NOMO-1 treated with DMSO at 0.1 percent for 48 hours (cell line): Measurements from ENCODE around the gene SLC30A10.
"Not testable (repeated sequence)": the region's sequence is repeated elsewhere in the genome, so short reads cannot be mapped to it uniquely, and the experiment has no call there.

Source experiments
- DNase-seq: peaks from one replicate; lab custom pipeline; 2025; ENCODE audit not compliant: unreplicated experiment; lab: John Stamatoyannopoulos, UW

The SLC30A10 gene

DNA sequence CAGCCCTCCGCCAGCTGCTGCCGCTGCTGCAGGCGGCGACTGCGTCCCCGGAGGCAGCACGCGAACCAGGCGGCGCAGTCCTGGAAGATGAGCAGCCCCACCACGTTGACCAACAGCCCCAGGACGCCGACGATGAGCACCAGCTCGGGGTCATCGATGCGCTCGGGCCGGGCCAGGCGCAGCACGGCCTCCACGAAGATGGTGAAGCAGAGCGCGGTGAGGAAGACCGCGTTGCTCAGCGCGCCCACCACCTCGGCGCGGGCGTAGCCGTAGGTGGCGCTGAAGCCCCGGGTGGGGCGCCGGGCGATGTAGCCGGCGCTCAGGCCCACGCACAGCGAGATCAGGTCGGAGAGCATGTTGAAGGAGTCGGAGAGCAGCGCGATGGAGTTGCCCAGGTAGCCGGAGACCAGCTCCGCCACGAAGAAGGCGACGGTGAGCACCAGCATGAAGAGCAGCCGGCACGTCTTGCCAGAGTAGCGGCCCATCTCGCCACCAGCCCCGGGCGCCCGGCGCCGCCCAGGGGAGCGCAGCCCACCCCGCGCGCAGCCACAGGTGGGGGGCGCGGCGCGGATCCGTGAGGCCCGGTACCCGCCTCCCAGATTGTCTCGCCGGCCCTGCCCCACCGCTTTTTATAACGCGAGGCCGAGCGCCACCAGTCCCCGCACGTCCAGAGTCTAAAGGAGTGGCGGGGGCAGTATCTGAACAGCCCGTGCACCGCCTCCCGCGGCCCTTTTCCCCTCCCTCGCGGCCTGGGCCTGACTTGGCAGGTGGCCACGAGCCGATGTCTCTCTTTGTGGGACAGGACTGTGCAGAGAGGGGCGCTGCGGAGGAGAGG lies at the start of gene SLC30A10:
Gene SLC30A10, minus strand, starts transcription at position 602 of the 835 bp plus-strand sequence. Its CDS starts 117 bp downstream, at position 485.
- no peak for DNase-seq

GRCh38 chr1:219973213-219973612 lies 44.9 kb upstream of the SLC30A10 start:
- DNase-seq, result no peak

DNA sequence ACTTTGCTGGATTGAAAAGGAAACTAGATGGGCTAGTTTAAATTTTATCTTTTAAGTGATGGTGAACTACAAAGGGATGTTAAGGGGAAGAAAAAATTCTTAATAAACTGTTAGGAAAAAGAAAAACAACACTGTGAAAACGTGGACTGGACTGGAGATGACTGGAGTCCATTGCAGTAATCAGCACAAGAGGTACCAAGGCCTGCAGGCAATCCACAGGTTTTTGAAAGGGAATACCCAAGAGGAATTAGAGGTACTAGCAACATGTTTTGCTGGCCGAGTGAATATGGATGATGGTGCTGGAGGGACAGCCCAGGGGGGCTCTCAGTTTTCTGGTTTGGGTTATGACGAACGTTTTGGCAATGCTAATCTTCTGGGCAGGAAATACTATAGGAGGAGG lies 39.0 kb upstream of the SLC30A10 start:
- no peak for DNase-seq

DNA sequence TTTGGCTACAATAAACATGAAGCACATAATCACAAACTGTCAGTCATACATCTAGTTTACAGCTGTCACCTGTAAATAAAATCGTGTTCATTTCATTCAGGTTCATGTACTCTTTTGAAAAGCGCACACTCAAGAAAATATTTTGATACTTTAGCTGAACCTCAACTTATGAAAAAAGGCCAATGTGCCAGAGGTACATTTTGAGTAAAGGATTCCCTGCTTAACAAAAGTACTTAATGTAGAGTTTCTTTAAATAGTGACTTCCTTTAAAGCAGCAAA lies 37.7 kb upstream of the SLC30A10 start:
- DNase-seq, result no peak

DNA sequence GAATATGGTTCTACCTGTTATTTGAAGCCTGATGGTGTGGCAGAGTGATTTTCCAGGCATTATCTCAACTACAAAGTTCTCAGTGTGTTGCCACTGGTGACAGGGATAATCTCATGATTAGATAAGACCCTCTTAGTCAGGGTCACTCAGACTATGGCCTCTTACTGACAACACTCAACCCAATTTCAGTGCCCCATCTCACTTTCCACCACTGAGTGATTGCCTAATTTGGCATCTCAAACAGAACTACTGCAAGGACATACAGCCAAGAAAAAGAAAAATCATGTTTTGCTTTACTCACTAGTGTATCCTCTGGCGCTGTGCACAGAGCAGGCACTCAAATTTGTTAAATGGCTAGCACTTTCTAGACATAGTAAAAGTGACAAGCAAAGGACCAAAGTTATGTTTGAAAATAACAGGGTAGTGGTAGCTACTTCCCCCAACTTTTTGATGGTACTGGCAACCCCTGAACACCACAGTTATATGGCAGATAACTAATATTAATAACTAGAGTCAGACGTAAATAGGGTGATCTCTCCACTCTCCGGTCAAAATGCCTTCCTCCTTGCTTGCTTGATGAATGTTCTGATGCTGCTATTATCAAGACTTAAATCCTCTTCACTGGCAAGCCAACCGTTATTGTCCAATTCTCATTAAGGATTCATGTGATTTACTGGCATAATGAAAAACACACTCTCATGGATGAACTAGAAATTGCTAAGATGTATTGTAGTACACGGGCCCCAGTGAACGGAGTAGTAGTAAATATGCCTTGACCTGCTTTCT lies 37.1 kb upstream of the SLC30A10 start:
- DNase-seq, result no peak

DNA sequence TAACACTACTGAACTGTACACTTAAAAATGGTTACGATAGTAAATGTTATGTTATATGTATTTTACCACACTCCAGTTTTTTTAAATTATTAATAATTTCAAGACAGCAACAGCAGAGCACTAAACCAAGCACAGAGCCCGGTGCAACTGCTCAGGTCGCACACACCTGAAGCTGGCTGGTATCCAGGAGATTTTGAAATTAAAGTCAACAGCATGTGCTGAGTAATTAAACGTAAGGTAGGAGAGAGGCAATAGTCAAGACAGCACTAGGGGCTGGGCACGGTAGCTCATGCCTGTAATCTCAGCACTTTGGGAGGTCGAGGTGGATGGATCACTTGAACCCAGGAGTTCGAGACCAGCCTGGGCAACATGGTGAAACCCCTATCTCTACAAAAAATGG lies 35.1 kb upstream of the SLC30A10 start:
- no peak for DNase-seq

DNA sequence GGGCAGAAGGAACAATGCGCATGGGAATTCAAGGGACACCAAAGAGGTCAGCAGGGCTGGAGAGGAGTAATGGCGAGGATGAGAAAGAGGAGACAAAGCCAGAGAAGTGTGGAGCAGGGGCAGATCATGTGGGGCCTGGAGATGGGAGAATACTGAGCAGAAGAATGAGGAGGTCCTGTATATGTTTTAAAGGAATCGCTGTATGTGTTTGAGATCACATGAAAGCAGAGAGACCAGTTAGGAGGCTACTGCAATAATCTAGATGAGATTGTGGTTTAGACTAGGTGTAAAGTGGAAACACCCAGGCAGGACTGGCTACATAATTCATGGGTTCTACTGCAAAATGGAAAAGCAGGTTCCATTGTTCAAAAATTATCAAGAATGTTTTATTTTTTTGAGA lies 33.3 kb upstream of the SLC30A10 start:
- no peak for DNase-seq

GRCh38 chr1:219959540-219960203 lies 31.3 kb upstream of the SLC30A10 start:
- DNase-seq, result peak; percentile 42

GRCh38 chr1:219958875-219959417 lies 30.6 kb upstream of the SLC30A10 start:
- DNase-seq, result no peak

DNA sequence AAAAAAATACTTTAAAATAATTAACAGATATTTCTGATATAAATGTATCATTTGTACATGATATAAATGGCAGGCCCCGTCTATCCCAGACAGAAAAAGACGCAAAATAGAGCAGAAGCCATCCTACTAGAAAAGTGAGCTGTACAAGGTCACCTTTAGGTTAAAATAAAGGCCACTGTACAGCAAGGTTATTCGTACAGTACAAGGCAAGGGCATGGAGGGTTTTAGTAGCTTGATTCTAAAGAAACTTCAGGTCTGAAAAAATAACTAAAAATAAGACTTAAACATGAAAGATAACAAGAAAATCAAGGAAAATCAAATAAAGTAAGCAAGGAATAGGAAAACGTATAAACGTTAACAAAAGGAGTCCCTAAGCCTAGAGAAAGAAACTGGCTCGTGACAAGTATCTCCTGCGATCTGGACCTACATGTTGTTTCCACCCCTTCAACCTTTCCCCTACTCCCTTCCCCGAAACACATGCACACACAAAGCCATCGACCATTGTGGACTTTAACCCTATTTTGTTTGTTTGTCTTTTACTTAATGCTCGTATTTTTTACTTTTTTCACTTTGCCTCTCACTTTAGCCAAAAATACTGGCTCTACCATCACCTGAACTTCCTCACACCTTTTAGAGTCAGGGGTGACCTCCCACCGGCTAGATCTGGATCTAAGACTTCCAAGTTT lies 26.5 kb upstream of the SLC30A10 start:
- no peak for DNase-seq

GRCh38 chr1:219954052-219954451 lies 25.7 kb upstream of the SLC30A10 start:
- DNase-seq, result no peak

DNA sequence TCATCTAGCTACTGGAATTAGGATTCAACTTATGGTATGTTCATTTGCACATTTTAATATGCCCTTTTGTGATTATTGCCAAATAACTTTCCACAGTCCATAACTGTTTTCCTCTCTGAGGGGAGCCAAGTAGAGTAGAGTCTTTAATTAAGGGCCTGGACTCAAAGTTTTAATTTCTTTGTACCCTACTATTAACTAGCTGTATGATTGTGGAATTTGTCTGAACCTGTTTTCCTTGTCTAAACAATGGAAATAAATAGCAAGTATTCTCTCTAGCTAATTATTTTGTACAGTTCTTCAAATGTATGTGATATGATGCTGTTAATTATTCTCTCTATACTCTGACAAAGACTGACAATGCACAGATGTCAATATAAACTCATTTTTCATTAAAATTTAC lies 24.0 kb upstream of the SLC30A10 start:
- DNase-seq, result no peak

GRCh38 chr1:219949227-219949626 lies 20.9 kb upstream of the SLC30A10 start:
- not testable (repeated sequence) for DNase-seq

GRCh38 chr1:219948766-219949165 lies 20.4 kb upstream of the SLC30A10 start:
- not testable (repeated sequence) for DNase-seq

- DNase-seq, result peak; percentile 66
Observed at GRCh38 chr1:219945795-219946194, 17.4 kb upstream of the SLC30A10 start.

- no peak for DNase-seq
Observed at GRCh38 chr1:219941179-219942118, 13.1 kb upstream of the SLC30A10 start.

DNA sequence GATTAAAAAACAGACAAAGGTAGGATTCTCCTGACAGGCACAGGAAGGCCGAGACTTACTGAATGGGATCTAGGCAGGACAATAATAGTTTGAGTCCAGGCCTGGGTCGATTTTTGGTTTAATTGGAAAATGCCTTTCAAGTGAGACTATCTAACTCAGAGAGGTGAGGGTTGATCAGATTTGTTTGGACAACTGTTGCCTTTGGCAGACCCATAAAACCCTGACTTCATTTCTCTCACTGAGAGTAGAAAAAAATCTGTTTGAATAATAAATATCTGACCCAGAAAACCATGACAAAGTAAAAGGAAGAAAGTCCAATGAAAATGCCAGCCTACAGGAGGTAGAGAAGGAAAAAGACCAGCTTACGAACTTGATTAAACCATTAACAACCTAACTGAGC lies 12.3 kb upstream of the SLC30A10 start:
- DNase-seq, result no peak

- no peak for DNase-seq
Observed at GRCh38 chr1:219938706-219939105, 10.3 kb upstream of the SLC30A10 start.

GRCh38 chr1:219933763-219934162 lies 5.4 kb upstream of the SLC30A10 start:
- DNase-seq, result not testable (repeated sequence)

GRCh38 chr1:219931033-219931432 lies 2.7 kb upstream of the SLC30A10 start:
- no peak for DNase-seq
